Parathyroid adenoma (tissue), 2 donors: Measurements from ENCODE around the gene SLC48A1.

Source experiments
- H2AFZ ChIP-seq: fragments of 300-600 bp; sonication (generic); one replicate; pipeline ENCODE4 v1.7.0; 2017; ENCODE audit warnings: antibody characterized with exemption, mild to moderate bottlenecking
- H3K27ac ChIP-seq: fragments of 300-600 bp; sonication (generic); one replicate; pipeline ENCODE4 v1.7.0; 2017
- H3K27me3 ChIP-seq: fragments of 300-600 bp; sonication (generic); one replicate; pipeline ENCODE4 v1.7.0; 2017; ENCODE audit warnings: low read length; ENCODE audit not compliant: control insufficient read depth, insufficient read depth
- H3K36me3 ChIP-seq: fragments of 300-600 bp; sonication (generic); one replicate; pipeline ENCODE4 v1.7.0; 2017; ENCODE audit warnings: low read length; ENCODE audit not compliant: control insufficient read depth, insufficient read depth
- H3K4me1 ChIP-seq: fragments of 300-600 bp; sonication (generic); one replicate; pipeline ENCODE4 v1.7.0; 2017; ENCODE audit warnings: control low read depth
- H3K4me2 ChIP-seq: fragments of 300-600 bp; sonication (generic); one replicate; pipeline ENCODE4 v1.7.0; 2017; ENCODE audit warnings: low read length
- H3K4me3 ChIP-seq: fragments of 300-600 bp; sonication (generic); one replicate; pipeline ENCODE4 v1.7.0; 2017; ENCODE audit warnings: low read depth, low read length
- H3K79me2 ChIP-seq: fragments of 300-600 bp; sonication (generic); one replicate; pipeline ENCODE4 v1.7.0; 2017; ENCODE audit warnings: control low read depth
- H3K9ac ChIP-seq: fragments of 300-600 bp; sonication (generic); one replicate; pipeline ENCODE4 v1.7.0; 2017; ENCODE audit warnings: mild to moderate bottlenecking
- H3K9me3 ChIP-seq: fragments of 300-600 bp; sonication (generic); one replicate; pipeline ENCODE4 v1.7.0; 2017; ENCODE audit warnings: low read length; ENCODE audit not compliant: control insufficient read depth
- TF ChIP-seq, protein P1 (sequence below): fragments of 300-600 bp; sonication (generic); IDR thresholded peaks from one replicate; pipeline ENCODE4 v1.7.0; 2017; ENCODE audit warnings: antibody characterized with exemption, mild to moderate bottlenecking
- donor health status: primary hyperparathyroidism.

The SLC48A1 gene

DNA sequence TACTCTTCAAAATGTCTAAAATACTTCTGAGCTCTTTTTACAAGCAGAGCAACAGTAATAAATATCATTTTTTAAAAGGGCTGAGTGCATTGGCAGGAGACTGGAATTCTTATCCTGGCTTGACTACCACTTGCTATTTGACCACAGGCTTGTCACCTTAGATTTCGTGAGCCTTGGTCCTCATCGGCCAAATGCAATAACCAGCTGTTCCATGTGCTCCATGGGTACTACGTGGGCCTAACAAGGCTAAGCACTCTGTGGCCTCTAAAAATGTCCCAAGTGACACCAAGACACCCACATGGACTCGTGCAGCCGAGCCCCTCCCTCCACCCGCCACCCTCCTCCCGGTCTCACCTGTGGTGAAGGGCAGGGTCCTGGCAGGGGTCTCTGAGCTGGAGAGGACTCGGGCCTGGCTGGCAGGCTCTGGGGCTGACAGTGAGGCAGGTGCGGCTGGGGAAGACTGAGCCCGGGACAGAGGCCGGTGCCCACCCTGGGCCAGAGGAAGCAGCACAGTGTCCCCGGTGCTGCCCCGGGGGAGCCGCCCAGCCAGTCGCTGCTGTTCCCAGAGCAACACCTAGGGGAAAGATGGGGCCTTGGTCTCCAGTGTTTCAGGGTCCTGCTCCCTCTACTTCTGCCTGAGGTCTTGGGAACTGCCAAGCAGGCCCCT, 20.1 kb downstream of the SLC48A1 start:
- peaks cover 13% of the 10 kb centered on the region for H3K4me1 ChIP-seq

DNA sequence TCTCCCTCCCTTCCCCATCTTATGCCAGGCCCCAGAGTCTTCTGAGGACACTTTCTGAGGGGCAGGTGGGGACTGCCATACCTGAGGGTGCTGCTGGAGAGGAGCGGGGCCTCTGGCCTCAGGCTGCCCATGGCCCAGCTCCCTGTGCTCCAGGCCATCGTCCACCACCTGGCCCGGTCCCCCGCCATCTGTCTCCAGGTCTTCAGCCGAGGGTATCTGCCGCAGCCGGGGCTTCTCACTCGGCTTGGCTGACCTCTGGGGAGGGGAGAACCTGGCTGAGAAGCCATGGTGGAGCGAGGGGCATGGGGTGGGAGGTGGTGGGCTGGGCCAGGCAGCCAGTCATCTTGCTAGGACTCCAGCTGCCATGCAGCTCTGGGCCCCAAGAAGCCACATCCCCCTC, 21.6 kb downstream of the SLC48A1 start:
- H3K9me3 ChIP-seq, result no peaks in the 10 kb centered on the region
- no peak overlapping the region for H3K27ac ChIP-seq
- H3K4me1 ChIP-seq, result peaks cover 5% of the 10 kb centered on the region
- no peak overlapping the region for H3K4me2 ChIP-seq
- H3K27me3 ChIP-seq, result no peaks in the 10 kb centered on the region
- H2AFZ ChIP-seq, result no peak overlapping the region
- H3K79me2 ChIP-seq, result peaks cover 57% of the 10 kb centered on the region
- no peaks in the 10 kb centered on the region for H3K36me3 ChIP-seq
- H3K9ac ChIP-seq, result no peak overlapping the region
- H3K4me3 ChIP-seq, result no peak overlapping the region
- TF ChIP-seq, protein P1, sequence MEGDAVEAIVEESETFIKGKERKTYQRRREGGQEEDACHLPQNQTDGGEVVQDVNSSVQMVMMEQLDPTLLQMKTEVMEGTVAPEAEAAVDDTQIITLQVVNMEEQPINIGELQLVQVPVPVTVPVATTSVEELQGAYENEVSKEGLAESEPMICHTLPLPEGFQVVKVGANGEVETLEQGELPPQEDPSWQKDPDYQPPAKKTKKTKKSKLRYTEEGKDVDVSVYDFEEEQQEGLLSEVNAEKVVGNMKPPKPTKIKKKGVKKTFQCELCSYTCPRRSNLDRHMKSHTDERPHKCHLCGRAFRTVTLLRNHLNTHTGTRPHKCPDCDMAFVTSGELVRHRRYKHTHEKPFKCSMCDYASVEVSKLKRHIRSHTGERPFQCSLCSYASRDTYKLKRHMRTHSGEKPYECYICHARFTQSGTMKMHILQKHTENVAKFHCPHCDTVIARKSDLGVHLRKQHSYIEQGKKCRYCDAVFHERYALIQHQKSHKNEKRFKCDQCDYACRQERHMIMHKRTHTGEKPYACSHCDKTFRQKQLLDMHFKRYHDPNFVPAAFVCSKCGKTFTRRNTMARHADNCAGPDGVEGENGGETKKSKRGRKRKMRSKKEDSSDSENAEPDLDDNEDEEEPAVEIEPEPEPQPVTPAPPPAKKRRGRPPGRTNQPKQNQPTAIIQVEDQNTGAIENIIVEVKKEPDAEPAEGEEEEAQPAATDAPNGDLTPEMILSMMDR, result no peak

More for the DNA sequence above, 20.1 kb downstream of the SLC48A1 start:
- Histone ChIP-seq H3K4me2 (no peak overlapping the region), H3K79me2 (peaks cover 42% of the 10 kb centered on the region), H3K27me3 (no peaks in the 10 kb centered on the region), H3K27ac (no peak overlapping the region), H3K4me3 (no peak overlapping the region), H3K36me3 (no peaks in the 10 kb centered on the region), H3K9ac (no peak overlapping the region), H3K9me3 (no peaks in the 10 kb centered on the region), H2AFZ (no peak overlapping the region)
- TF ChIP-seq, protein P1, result no peak

DNA sequence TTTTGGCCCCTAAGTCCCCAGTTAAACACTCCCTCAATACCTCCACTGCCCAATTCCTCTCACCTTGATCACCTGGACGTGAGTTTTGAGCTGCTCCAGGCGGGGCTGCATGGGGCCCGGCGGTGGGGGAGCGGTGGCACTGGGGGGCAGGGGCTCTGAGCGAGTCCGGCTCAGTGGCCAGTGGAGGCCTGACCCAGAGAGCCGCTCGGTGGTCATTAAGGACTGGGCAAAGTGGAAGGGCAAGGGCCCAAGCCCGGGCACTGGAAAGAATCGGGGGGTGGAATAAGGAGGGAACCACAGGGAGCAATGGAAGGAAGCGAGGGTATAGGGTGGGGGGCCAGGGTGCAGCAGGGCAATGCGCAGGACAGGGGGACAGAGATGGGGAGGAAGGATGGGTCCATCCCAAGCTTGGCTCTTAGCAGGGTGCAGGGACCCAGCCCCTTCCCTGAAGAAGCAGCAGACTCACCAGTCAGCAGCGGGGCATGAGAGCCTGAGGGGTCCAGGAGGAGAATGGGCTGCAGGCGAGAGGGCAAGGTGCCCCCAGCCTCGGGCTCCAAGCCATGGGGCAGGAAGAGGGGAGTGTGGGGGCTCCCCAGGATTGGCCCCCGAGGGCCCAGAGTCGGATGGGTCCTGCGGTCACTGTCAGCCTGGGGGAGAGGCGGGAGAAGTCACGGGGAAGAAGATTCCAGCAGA, 22.2 kb downstream of the SLC48A1 start:
- Histone ChIP-seq H3K27ac (no peak overlapping the region), H3K9ac (no peak overlapping the region), H3K36me3 (no peaks in the 10 kb centered on the region)

GRCh38 chr12:47795814-47796411, 22.9 kb downstream of the SLC48A1 start:
- Histone ChIP-seq H3K36me3 (no peaks in the 10 kb centered on the region), H3K27me3 (no peaks in the 10 kb centered on the region), H3K4me2 (no peak overlapping the region), H3K79me2 (peaks cover 66% of the 10 kb centered on the region), H2AFZ (no peak overlapping the region), H3K27ac (no peak overlapping the region), H3K4me1 (peaks cover 9% of the 10 kb centered on the region), H3K9ac (no peak overlapping the region), H3K9me3 (no peaks in the 10 kb centered on the region), H3K4me3 (no peak overlapping the region)
- TF ChIP-seq, protein P1, result no peak

More for the DNA sequence above, 22.2 kb downstream of the SLC48A1 start:
- Histone ChIP-seq H3K4me3 (no peak overlapping the region), H3K27me3 (no peaks in the 10 kb centered on the region), H3K9me3 (no peaks in the 10 kb centered on the region), H3K79me2 (peaks cover 60% of the 10 kb centered on the region), H3K4me1 (peaks cover 8% of the 10 kb centered on the region), H3K4me2 (no peak overlapping the region), H2AFZ (no peak overlapping the region)
- TF ChIP-seq, protein P1, result no peak
